Common myeloid progenitor, CD34-positive (primary cell): Measurements from ENCODE around the gene HNRNPD.
"Not testable (repeated sequence)": the region's sequence is repeated elsewhere in the genome, so short reads cannot be mapped to it uniquely, and the experiment has no call there.

Experiments
- CTCF ChIA-PET: fragments of 350-600 bp; sonication (Branson Sonifier 250); formaldehyde crosslinking; loops from one replicate; lab custom pipeline; 2021; ENCODE audit warnings: antibody characterized with exemption; lab: Charles Lee
- POLR2A ChIA-PET: fragments of 350-600 bp; sonication (Branson Sonifier 250); formaldehyde crosslinking; loops from one replicate; lab custom pipeline; 2021; ENCODE audit warnings: antibody characterized with exemption; lab: Charles Lee
- DNase-seq, 3 donors: peaks; one replicate each; pipeline versions ENCODE4 v3.0.0 to v3.0.0-alpha.2; 2013
- H3K27ac ChIP-seq, 2 experiments: 1 replicate in 1 of 2; 2 replicates in 1 of 2; pipeline ENCODE4 v1.7.0; 2013; ENCODE audit warnings: inconsistent platforms in 2 of 2, low read length in 2 of 2, mild to moderate bottlenecking in 2 of 2, low read depth in 1 of 2, moderate library complexity in 1 of 2; ENCODE audit not compliant: severe bottlenecking in 2 of 2, insufficient read depth in 1 of 2, poor library complexity in 1 of 2
- H3K27me3 ChIP-seq, 5 experiments: replicated peaks in 2 of 5; 1 replicate in 3 of 5; 2 replicates in 2 of 5; pipeline versions ENCODE4 v1.6.1 to v1.7.0; 2013; ENCODE audit warnings: low read length in 4 of 5, mild to moderate bottlenecking in 2 of 5, moderate library complexity in 2 of 5, inconsistent platforms in 1 of 5; ENCODE audit not compliant: insufficient read depth in 5 of 5, control insufficient read depth in 4 of 5
- H3K36me3 ChIP-seq, 4 experiments: 1 replicate in 2 of 4; 2 replicates in 2 of 4; pipeline versions ENCODE4 v1.6.1 to v1.7.0; 2013; ENCODE audit warnings: low read length in 3 of 4, control low read depth in 1 of 4, mild to moderate bottlenecking in 1 of 4; ENCODE audit not compliant: control insufficient read depth in 4 of 4, insufficient read depth in 4 of 4
- H3K4me1 ChIP-seq, 4 experiments: 1 replicate in 3 of 4; 2 replicates in 1 of 4; pipeline versions ENCODE4 v1.6.1 to v1.7.1; 2013; ENCODE audit warnings: low read length in 3 of 4, mild to moderate bottlenecking in 3 of 4, control low read depth in 1 of 4, inconsistent platforms in 1 of 4, moderate library complexity in 1 of 4; ENCODE audit not compliant: control insufficient read depth in 4 of 4, insufficient read depth in 4 of 4; ENCODE audit errors: control extremely low read depth in 1 of 4
- H3K4me3 ChIP-seq, 7 experiments: 1 replicate in 4 of 7; 2 replicates in 3 of 7; pipeline versions ENCODE4 v1.5.1 to v1.7.0; 2013; ENCODE audit warnings: mild to moderate bottlenecking in 7 of 7, low read length in 6 of 7, moderate library complexity in 6 of 7, inconsistent platforms in 2 of 7, low read depth in 2 of 7, control low read depth in 1 of 7; ENCODE audit not compliant: insufficient read depth in 4 of 7, control insufficient read depth in 1 of 7; ENCODE audit errors: extremely low read depth in 1 of 7
- H3K9me3 ChIP-seq, 5 experiments: 1 replicate in 4 of 5; 2 replicates in 1 of 5; pipeline versions ENCODE4 v1.6.1 to v1.7.1; 2013; ENCODE audit warnings: low read length in 4 of 5, mild to moderate bottlenecking in 2 of 5, inconsistent platforms in 1 of 5, low read depth in 1 of 5, moderate library complexity in 1 of 5; ENCODE audit not compliant: control insufficient read depth in 4 of 5, insufficient read depth in 2 of 5; ENCODE audit errors: control extremely low read depth in 1 of 5
- WGBS: methylation state at CpG from one replicate; pipeline ENCODE4 v1.1.5; 2013; ENCODE audit not compliant: insufficient coverage; 5-methylcytosine and 5-hydroxymethylcytosine counted together

HNRNPD gene

DNA sequence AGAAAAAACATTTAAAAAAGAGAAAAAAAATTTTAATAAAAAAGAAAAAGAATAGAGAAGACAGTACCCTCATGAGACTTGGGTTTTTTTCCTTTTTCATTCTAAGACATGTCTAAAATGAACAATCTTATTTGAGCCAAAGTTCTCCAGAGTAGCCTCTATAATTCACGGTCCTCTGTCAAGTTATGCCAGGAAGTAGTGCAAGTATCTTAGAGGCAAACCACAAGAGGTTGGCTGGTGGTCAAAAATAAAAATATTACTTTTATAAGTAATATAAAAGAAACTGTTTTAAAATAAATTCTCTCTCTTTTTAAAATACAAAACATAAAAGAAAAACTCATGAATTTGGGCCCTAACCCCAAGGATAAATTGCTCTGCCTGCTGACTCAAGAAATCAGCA lies 29.9 kb upstream of the HNRNPD start:
- H3K9me3 ChIP-seq, result no peaks in the 10 kb centered on the region
- H3K36me3 ChIP-seq, result no peaks in the 10 kb centered on the region
- DNase-seq, result no peak
- no peak overlapping the region for H3K4me3 ChIP-seq
- no CpG with 5 or more reads among the region's 1 CpG for WGBS
- POLR2A ChIA-PET, result no interaction called here
- CTCF ChIA-PET, result no interaction called here
- no peak overlapping the region for H3K27ac ChIP-seq
- no peaks in the 10 kb centered on the region for H3K27me3 ChIP-seq
- peaks cover 0 to 10% (median 3%) of the 10 kb centered on the region in 4 experiments for H3K4me1 ChIP-seq

DNA sequence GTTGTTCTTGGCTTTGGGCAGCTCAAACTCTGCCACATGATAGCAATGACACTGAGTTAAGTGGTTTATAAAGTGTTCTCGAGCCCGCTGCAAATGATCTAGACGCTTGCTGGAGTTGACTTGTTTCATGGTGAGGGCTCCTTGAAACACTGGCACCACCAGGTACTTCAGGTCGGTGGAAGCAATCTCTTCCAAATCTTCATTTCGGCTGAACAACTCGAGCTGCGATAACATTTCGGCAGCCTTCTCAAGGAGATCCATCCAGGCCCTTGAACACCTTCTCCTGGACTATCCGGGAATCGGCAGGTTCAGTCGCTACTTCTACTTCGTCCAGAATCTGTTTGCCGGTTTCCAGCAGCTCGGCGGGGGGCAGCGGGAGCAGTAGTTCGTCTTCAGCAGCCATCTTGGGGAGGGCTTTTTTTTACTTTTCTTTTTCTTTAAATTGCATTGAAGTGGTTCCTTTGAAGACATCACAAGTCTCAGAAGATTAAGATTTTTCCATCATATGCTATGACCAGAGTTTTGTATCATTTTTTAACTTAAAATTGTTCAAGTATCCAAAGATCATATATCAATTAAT lies 28.5 kb upstream of the HNRNPD start:
- H3K36me3 ChIP-seq, result no peaks in the 10 kb centered on the region
- peaks cover 0 to 10% (median 3%) of the 10 kb centered on the region in 4 experiments for H3K4me1 ChIP-seq
- no peaks in the 10 kb centered on the region for H3K9me3 ChIP-seq
- CTCF ChIA-PET, result no interaction called here
- DNase-seq, result no peak
- POLR2A ChIA-PET, result no interaction called here
- H3K27ac ChIP-seq, result no peak overlapping the region
- no peak overlapping the region for H3K4me3 ChIP-seq
- H3K27me3 ChIP-seq, result no peaks in the 10 kb centered on the region
- WGBS, result 98% methylated on average over 14 of the region's 17 CpGs

DNA sequence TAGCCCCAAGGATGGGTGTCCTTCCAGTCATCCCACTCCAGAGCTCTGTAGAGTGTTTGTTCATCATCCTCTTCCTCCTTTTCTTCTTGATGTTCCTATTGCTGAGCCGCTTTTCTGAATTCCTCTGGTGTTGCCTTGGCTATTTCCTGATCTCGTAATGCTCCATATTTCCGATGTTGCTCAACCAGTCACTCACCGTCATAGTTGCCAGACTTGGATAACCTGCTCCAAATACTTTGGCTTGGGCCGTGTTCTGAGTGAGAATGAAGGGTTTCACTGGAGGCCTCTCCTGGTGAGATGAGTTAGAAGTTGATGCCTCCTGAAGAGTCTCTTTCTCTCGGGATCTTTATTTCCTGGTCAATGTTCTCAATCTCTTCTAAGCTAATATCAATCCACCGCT lies 27.8 kb upstream of the HNRNPD start:
- Histone ChIP-seq H3K4me3 (no peak overlapping the region), H3K27me3 (no peaks in the 10 kb centered on the region), H3K27ac (no peak overlapping the region), H3K36me3 (no peaks in the 10 kb centered on the region), H3K9me3 (no peaks in the 10 kb centered on the region), H3K4me1 (peaks cover 0 to 10% (median 3%) of the 10 kb centered on the region in 4 experiments)
- ChIA-PET CTCF (interaction anchor here (2.0 kb wide), 1 partner anchor 12 kb away, joined by 5 read pairs; no protein-coding TSS in a partner anchor), POLR2A (no interaction called here)
- DNase-seq, result no peak
- 98% methylated on average over 5 of the region's 7 CpGs for WGBS

- DNase-seq, result no peak
- CTCF ChIA-PET, result interaction anchor here (0.6 to 3.9 kb wide), 3 partner anchors 12 to 16 kb away, joined by 3 to 16 read pairs (median 5); no protein-coding TSS in a partner anchor
- WGBS, result 100% methylated on average over 1 of the region's 1 CpG
- Histone ChIP-seq H3K9me3 (no peaks in the 10 kb centered on the region), H3K4me1 (peaks cover 0 to 3% (median 0%) of the 10 kb centered on the region in 4 experiments), H3K36me3 (no peaks in the 10 kb centered on the region), H3K27ac (no peak overlapping the region), H3K4me3 (no peak overlapping the region), H3K27me3 (no peaks in the 10 kb centered on the region)
- POLR2A ChIA-PET, result interaction anchor here (0.6 kb wide), 1 partner anchor 11 kb away, joined by 5 read pairs; no protein-coding TSS in a partner anchor
Measured at GRCh38 chr4:82398263-82398662, 24.5 kb upstream of the HNRNPD start.

DNA sequence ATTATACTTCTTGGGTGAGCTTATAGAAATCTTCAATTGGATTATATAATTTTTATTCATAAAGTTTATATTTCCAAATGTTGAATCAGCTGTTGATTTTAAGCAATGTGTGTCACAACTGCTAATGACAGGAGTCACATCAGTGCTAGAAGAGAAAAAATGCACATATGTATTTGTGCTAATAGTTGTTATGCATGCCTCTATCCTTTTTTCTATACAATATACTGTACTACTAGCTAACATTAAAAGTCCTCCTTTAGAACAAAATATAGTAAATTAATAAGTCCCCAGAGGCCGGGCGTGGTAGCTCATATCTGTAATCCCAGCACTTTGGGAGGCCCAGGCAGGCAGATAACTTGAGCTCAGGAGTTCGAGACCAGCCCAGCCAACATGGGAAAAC lies 23.7 kb upstream of the HNRNPD start:
- Histone ChIP-seq H3K4me1 (no peaks in the 10 kb centered on the region), H3K4me3 (no peak overlapping the region), H3K27ac (no peak overlapping the region), H3K9me3 (no peaks in the 10 kb centered on the region), H3K27me3 (no peaks in the 10 kb centered on the region), H3K36me3 (no peaks in the 10 kb centered on the region)
- no peak for DNase-seq
- 100% methylated on average over 1 of the region's 3 CpGs for WGBS
- ChIA-PET CTCF (interaction anchor here (0.6 to 3.9 kb wide), 4 partner anchors 13 to 127 kb away, joined by 3 to 16 read pairs (median 5); no protein-coding TSS in a partner anchor), POLR2A (no interaction called here)

DNA sequence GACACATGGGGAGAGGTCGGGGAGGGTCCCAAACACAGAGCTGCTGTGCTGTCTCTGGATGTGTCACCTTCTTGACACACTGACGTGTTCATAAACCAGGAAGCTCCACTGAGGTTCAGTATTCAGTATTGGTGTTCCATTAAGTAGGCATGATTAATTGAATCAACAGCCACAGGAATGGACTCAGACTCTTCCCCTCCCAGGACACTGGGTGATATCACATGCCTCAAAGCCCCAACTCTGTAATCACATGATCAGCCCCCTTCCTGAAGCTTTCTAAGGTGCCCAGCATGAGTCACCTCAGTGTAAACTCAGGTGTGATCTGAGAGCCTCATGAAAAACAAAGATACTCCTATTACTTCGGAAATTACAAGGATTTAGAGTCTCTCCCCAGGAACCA lies 21.1 kb upstream of the HNRNPD start:
- DNase-seq, result no peak
- WGBS, result 100% methylated on average over 2 of the region's 3 CpGs
- Histone ChIP-seq H3K27me3 (no peaks in the 10 kb centered on the region), H3K9me3 (no peaks in the 10 kb centered on the region), H3K36me3 (no peaks in the 10 kb centered on the region), H3K4me3 (no peak overlapping the region), H3K27ac (no peak overlapping the region), H3K4me1 (no peaks in the 10 kb centered on the region)
- ChIA-PET CTCF (interaction anchor here (0.9 to 3.9 kb wide), 3 partner anchors 10 to 21 kb away, joined by 3 to 16 read pairs (median 3); no protein-coding TSS in a partner anchor), POLR2A (no interaction called here)

GRCh38 chr4:82390061-82390460 lies 16.3 kb upstream of the HNRNPD start:
- POLR2A ChIA-PET, H3K27ac ChIP-seq, H3K4me3 ChIP-seq, DNase-seq, H3K36me3 ChIP-seq, H3K9me3 ChIP-seq, H3K27me3 ChIP-seq, H3K4me1 ChIP-seq: not testable (repeated sequence)
- 86% methylated on average over 2 of the region's 9 CpGs for whole genome bisulfite sequencing
- CTCF ChIA-PET, result interaction anchor here (0.9 to 3.1 kb wide), 4 partner anchors 9 to 20 kb away, joined by 3 to 8 read pairs (median 6); no protein-coding TSS in a partner anchor
